NCI-H2171 (cell line): Measurements from ENCODE around the gene OR2C1.
A peak's percentile ranks its signal among the peaks of the same experiment; 100 is the strongest.

Source experiments
- DNase-seq: peaks from one replicate; lab custom pipeline; 2025; lab: John Stamatoyannopoulos, UW

OR2C1 gene

DNA sequence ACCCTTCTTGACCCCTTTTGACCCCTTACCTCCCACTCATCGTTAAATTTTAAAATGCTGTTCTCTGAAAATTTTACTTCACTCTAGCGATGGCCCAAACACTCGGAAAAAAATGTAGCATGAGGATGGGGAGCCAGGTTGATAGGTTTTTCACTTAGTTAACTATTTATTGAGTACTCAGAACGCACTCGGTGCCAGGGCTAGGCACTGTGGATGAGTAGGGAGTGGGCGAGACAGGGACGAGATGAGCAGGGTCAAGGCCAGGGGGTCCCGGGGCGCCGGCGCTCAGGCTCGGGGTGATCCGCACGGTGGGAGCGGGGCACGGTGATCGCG lies 44.7 kb downstream of the OR2C1 start:
- DNase-seq = no peak

DNA sequence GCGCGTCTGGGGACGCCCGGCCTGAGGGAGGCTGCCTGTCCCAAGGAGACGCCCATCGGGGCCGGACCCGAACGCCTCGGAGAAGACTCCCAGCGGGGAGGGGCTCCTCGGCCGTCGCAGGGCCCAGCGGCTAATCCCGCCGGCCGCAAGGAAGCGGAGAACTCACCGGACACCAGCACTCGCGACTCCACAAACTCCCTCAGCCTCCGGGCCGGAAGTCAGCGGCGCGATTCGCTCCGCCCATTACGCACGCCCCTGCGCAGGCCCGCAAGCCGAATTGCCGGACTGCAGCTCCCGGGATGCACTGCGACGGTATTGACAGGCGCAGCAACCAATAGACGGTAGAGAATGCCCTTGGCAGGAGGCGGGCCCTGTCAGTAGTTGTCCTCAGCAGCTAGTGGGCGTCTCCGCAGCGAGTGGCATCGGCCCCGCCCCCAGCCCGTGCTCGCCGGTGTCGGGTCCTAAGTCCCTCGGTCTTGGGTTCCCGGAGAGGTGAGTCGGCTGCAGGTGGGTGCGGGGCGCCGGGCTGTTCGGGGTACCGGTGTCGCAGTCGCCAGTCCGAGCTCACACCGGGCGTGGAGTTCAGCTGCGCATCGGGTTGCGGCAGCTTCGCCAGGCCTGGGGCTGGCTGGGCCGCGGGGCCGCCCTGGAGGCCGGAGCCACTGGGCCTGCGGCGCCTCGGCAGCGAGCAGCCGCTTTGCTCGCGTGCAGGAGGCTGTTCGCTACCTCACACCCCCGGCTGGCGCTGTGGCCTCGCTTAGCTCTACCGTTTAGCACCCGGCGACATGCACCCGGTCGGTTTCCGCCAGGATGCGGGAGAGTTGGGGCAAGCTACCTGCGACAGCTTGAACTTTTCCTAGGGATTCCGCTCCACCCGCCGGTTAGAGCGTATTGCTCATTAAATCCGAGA lies 45.3 kb downstream of the OR2C1 start, which contains the start of the genes ZNF174 and ZSCAN32:
TSS of gene ZNF174 (plus strand) at position 437 of the 910 bp plus-strand sequence. CDS start 790 bp downstream, outside the sequence.
TSS of gene ZSCAN32 (minus strand) at position 226 of the 910 bp plus-strand sequence. CDS start 3,447 bp downstream, outside the sequence.
- peak; percentile 97 for DNase-seq

DNA sequence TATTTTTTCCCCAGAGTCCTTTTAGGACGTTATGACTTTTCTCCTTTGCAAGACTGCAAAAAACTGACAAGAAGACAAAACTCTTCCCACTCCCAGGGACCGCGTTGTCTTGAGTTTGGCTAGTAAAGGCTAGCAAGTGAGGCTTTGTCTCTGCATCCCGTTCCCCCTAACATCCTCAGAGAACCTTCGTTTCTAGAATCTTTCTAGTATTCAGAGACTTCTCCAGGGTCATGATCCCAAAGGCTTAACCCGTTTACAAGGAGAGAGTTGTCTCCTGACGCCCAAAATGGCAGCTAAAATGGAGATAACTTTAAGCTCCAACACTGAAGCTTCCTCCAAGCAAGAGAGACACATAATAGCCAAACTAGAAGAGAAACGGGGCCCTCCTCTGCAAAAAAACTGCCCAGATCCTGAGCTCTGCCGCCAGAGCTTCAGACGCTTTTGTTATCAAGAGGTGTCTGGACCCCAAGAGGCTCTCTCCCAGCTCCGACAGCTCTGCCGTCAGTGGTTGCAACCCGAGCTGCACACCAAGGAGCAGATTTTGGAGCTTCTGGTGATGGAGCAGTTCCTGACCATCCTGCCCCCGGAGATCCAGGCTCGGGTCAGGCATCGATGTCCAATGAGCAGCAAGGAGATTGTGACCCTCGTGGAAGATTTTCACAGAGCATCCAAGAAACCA lies 46.2 kb downstream of the OR2C1 start:
- no peak for DNase-seq
